Measurements from ENCODE around the gene RPS15.
"Not testable (repeated sequence)": the region's sequence is repeated elsewhere in the genome, so short reads cannot be mapped to it uniquely, and the experiment has no call there.

Gene RPS15

DNA sequence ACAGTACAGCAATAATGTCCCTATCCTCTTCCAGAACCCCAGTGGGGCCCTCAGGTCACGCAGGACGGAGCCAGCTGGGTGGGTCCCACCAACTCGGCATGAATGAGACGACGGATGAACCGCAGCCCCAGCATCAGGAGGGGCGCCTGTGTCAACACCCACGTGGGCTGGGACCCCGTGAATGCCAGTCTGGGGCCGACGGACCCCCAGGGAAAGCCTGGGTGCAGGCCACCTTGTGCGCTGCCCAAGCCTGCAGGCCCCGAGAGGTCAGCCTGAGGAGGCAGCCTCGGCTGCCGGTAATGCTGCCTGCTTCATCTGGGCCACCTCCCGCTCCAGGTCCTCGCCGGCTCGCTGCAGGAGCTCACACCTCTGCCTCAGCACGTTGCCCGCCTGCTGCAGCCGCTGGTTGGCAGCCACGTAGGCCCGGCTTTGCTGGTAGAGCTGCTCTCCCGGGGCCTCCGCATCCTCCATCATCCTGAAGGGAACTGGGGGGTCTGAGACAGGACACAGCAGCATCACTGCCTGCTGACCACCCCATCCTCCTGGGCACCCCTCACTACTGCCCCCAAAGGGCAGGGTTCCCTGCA lies 36.7 kb downstream of the RPS15 start:
- DNase-seq, result no peak
- in situ Hi-C loops (cut with MboI; ENCODE audit: low pct_unique_long_range_greater_than_20kb, low sequenced_read_pairs), result no loop called here

- in situ Hi-C loops (cut with MboI; ENCODE audit: low pct_unique_long_range_greater_than_20kb, low sequenced_read_pairs), result no loop called here
- DNase-seq, result no peak
These were observed 37.7 kb downstream of the RPS15 start for GRCh38 chr19:1475751-1476437.

DNA sequence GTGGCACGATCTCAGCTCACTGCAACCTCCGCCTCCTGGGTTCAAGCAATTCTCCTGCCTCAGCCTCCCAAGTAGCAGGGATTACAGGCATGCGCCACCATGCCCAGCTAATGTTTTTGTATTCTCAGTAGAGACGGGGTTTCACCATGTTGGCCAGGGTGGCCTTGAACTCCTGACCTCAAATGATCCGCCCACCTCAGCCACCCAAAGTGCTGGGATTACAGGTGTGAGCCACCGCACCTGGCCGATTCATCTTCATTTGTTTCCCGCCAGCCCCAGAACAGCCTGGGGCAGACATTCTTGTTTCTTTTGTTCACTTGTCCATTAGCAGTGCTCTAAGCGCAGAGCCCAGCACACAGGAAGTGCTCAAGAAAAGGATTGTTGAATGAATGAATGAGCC lies 38.9 kb downstream of the RPS15 start:
- DNase-seq; in situ Hi-C loops (cut with MboI; ENCODE audit: low pct_unique_long_range_greater_than_20kb, low sequenced_read_pairs): not testable (repeated sequence)

DNA sequence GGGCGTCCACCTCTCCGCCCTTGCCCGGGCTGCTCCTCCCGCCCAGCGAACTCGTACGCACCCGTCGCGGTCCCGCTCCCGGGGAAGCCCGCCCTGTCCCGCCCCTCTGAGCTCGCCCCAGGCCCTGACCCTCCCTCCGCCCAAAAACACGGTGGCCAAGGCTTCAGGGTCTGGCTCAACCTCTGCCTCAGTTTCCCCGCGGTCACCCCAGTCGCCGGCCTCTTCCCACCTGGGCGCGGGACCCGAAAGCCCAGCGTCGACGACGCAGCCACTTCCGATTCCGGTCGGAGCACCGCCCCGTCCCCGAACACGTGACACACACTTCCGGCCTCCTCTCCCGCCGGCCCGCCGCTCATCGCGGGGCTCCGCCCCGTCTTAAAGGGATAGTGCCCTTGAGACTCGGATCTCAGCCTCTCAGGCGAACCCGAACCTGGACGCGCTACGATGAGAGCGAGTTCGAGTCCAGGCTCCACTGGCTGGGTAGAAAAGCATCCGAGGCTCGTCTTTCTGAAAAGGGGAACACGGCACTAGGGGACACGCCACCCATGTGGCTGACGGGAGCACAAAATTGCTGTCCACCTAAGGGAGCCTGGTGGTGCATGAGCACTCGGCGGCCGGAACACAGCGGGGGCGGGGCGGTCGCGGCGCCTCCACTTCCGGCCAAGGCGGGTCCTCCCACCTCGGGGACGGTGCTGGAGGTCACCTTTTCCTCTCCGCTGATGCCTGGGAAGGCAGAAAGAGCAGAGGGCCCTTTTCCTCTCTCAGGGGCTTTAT lies 40.9 kb downstream of the RPS15 start, which contains the start of gene C19orf25:
Gene C19orf25 (minus strand): TSS at position 282 of the 774 bp plus-strand sequence. CDS start 312 bp downstream, outside the sequence.
- DNase-seq, result peak; percentile 96
- in situ Hi-C loops (cut with MboI; ENCODE audit: low pct_unique_long_range_greater_than_20kb, low sequenced_read_pairs), result no loop called here

GRCh38 chr19:1481224-1481892 lies 43.2 kb downstream of the RPS15 start:
- in situ Hi-C loops (cut with MboI; ENCODE audit: low pct_unique_long_range_greater_than_20kb, low sequenced_read_pairs), result no loop called here
- DNase-seq, result no peak

DNA sequence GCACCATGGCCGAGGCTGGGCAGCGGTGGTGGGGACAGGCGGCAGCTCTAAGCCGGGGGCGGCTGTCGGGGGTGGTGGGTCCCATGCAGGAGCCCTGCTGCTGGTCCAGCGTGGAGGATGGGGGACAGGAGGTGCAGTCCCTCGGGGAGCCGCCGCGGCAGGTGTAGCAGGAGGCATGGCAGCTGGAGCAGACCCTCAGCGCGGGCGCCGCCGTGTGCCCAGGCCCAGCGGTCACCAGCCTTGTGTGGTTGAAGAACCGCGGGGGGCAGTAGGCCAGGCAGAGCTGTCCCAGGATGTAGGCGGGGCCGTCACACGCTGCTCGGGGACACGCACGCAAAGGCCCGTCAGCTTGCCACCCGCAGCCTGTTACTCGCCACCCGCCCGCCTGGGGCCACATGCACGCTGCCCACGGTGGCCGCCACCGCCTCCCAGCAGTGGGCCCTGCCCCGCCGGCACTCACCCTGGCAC lies 43.7 kb downstream of the RPS15 start:
- in situ Hi-C loops (cut with MboI; ENCODE audit: low pct_unique_long_range_greater_than_20kb, low sequenced_read_pairs), result no loop called here
- DNase-seq, result no peak

DNA sequence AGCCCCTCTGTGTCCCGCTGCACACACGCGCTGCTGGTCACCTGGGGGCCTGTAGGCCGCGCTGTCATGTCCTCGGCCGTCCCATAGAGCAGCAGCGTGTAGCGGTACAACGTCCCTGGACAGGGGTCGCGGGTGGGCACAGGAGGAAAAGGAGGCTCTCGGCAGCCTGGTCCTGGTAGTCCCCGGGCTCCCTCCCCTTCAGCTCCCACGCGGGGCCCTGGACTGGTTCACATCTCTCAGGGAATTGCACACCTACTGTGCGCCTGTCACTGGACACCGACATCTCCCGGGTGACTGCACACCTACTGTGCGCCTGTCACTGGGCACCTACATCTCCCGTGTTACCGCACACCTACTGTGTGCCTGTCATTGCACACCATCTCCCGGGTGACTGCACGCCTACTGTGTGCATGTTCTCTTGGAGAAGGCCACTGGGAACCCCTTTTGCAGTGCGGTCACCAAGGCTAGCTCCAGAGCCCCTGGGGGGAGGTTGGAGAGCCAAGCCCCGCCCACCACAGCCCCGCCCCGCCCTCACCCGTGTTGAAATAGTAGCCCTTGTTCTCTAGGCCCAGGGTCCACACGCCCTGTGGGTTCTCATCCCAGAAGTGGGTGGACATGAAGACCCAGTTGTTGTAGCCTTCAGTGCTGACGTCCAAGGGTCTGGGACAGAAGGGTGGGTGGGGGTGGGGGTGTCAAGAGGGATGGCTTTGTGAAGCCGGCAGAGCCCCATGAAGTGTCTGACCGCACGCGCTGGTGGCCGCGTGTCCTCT lies 44.4 kb downstream of the RPS15 start:
- no peak for DNase-seq
- in situ Hi-C loops (cut with MboI; ENCODE audit: low pct_unique_long_range_greater_than_20kb, low sequenced_read_pairs), result no loop called here

- in situ Hi-C loops (cut with MboI; ENCODE audit: low pct_unique_long_range_greater_than_20kb, low sequenced_read_pairs), result no loop called here
- no peak for DNase-seq
These were observed 45.2 kb downstream of the RPS15 start for GRCh38 chr19:1483131-1483978.

- no peak for DNase-seq
- in situ Hi-C loops (cut with MboI; ENCODE audit: low pct_unique_long_range_greater_than_20kb, low sequenced_read_pairs), result no loop called here
These were observed 45.8 kb downstream of the RPS15 start for GRCh38 chr19:1483979-1484428.

- no peak for DNase-seq
- in situ Hi-C loops (cut with MboI; ENCODE audit: low pct_unique_long_range_greater_than_20kb, low sequenced_read_pairs), result no loop called here
These were observed 48.8 kb downstream of the RPS15 start for GRCh38 chr19:1486720-1487575.

DNA sequence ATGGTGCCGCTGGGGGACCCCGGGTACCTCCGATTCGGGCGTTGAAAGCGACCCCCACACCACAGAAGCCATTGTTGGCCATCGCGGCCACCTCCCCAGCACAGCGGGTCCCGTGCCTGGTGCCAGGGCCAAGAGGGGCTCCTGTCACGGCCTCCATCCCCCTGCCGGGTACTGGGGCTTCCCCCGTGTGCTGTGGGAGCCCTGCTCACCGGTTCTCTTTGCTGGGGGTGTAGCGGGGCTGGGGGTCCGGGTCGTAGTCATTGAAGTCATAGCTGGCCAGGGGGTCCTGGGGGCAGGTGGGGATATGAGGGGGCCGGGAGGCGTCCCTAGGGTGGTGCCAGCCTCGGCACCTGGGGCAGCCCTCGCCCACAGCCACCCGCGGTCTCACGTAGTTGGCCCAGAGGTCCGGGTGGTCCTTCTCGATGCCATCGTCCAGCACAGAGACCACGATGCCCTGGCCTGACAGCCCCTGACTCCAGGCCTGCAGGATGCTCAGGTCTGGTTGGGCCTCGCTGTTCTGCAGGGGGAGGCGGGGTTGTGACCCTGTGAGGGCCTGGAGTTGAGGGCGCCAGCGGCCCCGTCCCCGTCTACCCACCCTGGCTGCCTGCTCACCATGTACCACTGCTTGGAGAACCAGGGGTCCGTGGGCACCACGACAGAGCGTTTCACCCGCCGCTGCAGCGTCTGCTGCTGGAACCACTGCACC lies 49.5 kb downstream of the RPS15 start:
- DNase-seq, result no peak
- in situ Hi-C loops (cut with MboI; ENCODE audit: low pct_unique_long_range_greater_than_20kb, low sequenced_read_pairs), result no loop called here

DNA sequence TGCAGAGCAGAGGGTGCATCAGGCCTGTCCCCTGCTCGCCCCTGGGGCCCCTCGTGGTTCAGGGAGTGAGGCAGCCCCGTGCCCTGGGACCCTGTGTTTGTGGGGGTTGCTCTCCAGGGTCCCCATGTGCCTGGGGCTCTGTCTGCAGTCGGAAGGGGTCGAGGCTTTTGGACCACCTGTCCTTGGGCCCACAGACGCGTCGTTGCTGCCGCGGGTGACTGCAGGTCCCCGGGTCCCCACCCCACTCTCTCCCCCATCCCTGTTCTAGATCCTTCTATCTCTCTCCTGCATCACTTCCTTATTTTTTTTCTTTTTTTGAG lies 50.0 kb downstream of the RPS15 start:
- in situ Hi-C loops (cut with MboI; ENCODE audit: low pct_unique_long_range_greater_than_20kb, low sequenced_read_pairs), result no loop called here
- no peak for DNase-seq

DNA sequence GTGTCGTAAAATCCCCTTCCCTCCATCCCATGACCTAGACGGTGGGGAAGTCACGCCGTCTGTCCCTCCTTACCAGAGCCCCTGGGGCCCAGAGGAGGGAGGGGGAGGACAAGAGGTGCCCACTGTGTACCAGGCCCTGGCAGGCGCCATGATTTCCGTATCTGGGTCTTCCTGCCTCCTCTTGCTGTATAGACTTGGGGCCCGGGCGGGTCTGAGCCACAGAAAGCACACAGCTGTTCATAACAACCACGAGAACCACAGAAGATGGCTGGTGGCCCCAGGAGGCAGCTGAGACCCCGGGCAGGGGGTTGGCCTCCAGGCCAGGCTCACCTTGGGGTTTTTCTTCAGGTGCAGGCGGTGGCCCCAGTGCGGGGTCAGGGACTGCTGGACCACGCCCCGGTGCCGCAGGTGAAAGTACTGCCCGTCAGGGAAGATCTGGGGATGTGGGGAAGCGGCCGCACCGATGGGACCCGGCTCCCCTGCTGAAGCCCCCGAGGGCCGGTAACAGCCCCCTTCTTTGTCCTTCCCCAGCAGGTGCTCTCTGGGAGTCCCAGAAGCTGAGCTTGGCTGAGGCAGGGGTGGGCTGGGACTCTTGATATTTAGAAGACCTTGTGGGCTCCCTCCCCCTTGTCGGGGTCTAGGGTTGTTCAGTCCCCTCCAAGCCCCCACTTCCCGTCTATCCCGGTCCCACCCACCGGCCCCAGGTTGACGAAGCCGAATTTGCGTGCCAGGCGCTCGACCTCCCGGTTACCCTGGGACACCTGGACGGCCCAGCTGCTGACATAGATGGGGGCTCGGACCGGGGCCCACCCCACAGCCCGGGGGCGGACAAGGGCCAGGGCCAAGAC lies 51.5 kb downstream of the RPS15 start:
- no peak for DNase-seq
- in situ Hi-C loops (cut with MboI; ENCODE audit: low pct_unique_long_range_greater_than_20kb, low sequenced_read_pairs), result no loop called here

All from KBM-7 (cell line).